HepG2 (cell line): Measurements from ENCODE around the gene PLEKHH1. TPM values are rescaled to one million over a fixed set of nuclear protein-coding genes. Genes with fewer than 3 reads are reported as not detected.

Experiments used
- CHCHD3 ChIP-seq: sonication (generic); formaldehyde crosslinking; IDR thresholded peaks from 2 replicates; pipeline ENCODE4 v1.8.0; 2022; ENCODE audit warnings: mild to moderate bottlenecking, missing genetic modification reagents, moderate library complexity
- ELF4 ChIP-seq: sonication (generic); formaldehyde crosslinking; IDR thresholded peaks from 2 replicates; pipeline ENCODE4 v1.5.0; 2020; ENCODE audit warnings: missing genetic modification reagents, mild to moderate bottlenecking, moderate library complexity, borderline replicate concordance
- FOSL1 ChIP-seq: sonication (generic); formaldehyde crosslinking; IDR thresholded peaks from 2 replicates; pipeline ENCODE4 v1.9.0; 2021; ENCODE audit warnings: missing genetic modification reagents, borderline replicate concordance
- HDAC1 ChIP-seq: sonication (generic); formaldehyde crosslinking; IDR thresholded peaks from 2 replicates; pipeline ENCODE4 v1.5.1; 2020; ENCODE audit warnings: mild to moderate bottlenecking, missing genetic modification reagents
- HOXD1 ChIP-seq: sonication (generic); formaldehyde crosslinking; IDR thresholded peaks from 2 replicates; pipeline ENCODE4 v1.5.0; 2020; ENCODE audit warnings: missing genetic modification reagents
- SP140L ChIP-seq: sonication (generic); formaldehyde crosslinking; IDR thresholded peaks from 2 replicates; pipeline ENCODE4 v1.4.0; 2020; ENCODE audit warnings: missing genetic modification reagents, borderline replicate concordance
- ZNF230 ChIP-seq: sonication (generic); formaldehyde crosslinking; IDR thresholded peaks from 2 replicates; pipeline ENCODE4 v1.4.0; 2020; ENCODE audit warnings: mild to moderate bottlenecking, missing genetic modification reagents
- ZNF274 ChIP-seq: sonication (generic); formaldehyde crosslinking; IDR thresholded peaks from 2 replicates; pipeline ENCODE4 v1.5.1; 2020; ENCODE audit warnings: mild to moderate bottlenecking, missing genetic modification reagents
- ZNF431 ChIP-seq: sonication (generic); formaldehyde crosslinking; IDR thresholded peaks from 2 replicates; pipeline ENCODE4 v1.9.0; 2022; ENCODE audit warnings: missing genetic modification reagents, low read depth, mild to moderate bottlenecking, borderline replicate concordance
- ZNF441 ChIP-seq: sonication (generic); formaldehyde crosslinking; IDR thresholded peaks from 2 replicates; pipeline ENCODE4 v1.7.0; 2021; ENCODE audit warnings: missing genetic modification reagents, borderline replicate concordance
- ZNF501 ChIP-seq: sonication (generic); formaldehyde crosslinking; IDR thresholded peaks from 2 replicates; pipeline ENCODE4 v1.5.1; 2020; ENCODE audit warnings: mild to moderate bottlenecking, moderate library complexity, missing genetic modification reagents
- ZNF83 ChIP-seq: sonication (generic); formaldehyde crosslinking; IDR thresholded peaks from 2 replicates; pipeline ENCODE4 v1.4.0; 2020; ENCODE audit warnings: missing genetic modification reagents, mild to moderate bottlenecking, borderline replicate concordance
- polyA plus RNA-seq, 8 experiments: library from polyadenylated mRNA; depleted of rRNA in 3 of 8; stranded (reverse) in 7 of 8; unstranded in 1 of 8; fragments of >200 nt; fragmentation: Illumina TruSeq in 4 of 8; extraction: Trizol in 4 of 8; gene quantifications; 2 replicates each; pipeline versions ENCODE4 v1.2.1 to v1.2.3, GENCODE V29; 2011 to 2016; ENCODE audit warnings: low read depth in 4 of 8, missing spikeins in 1 of 8, mixed read lengths in 1 of 8; ENCODE audit not compliant: insufficient read depth in 1 of 8
- total RNA-seq, 5 experiments: library from RNA; depleted of rRNA; stranded (reverse); fragments of >200 nt; fragmentation: Illumina TruSeq; extraction: Trizol; gene quantifications; 2 replicates each; pipeline ENCODE4 v1.2.3, GENCODE V29; 2016; ENCODE audit warnings: low read depth in 1 of 5
- TF ChIP-seq, protein P1 (sequence below): sonication (generic); formaldehyde crosslinking; IDR thresholded peaks from 2 replicates; pipeline ENCODE4 v1.5.1; 2020; ENCODE audit warnings: mild to moderate bottlenecking, missing genetic modification reagents
- TF ChIP-seq, protein P2 (sequence below): sonication (generic); formaldehyde crosslinking; IDR thresholded peaks from 2 replicates; pipeline ENCODE4 v1.4.0; 2020; ENCODE audit warnings: missing genetic modification reagents
- TF ChIP-seq, protein P3 (sequence below): sonication (generic); formaldehyde crosslinking; IDR thresholded peaks from 2 replicates; pipeline ENCODE4 v1.5.1; 2020; ENCODE audit warnings: mild to moderate bottlenecking, missing genetic modification reagents, moderate library complexity
- TF ChIP-seq, protein P4 (sequence below): sonication (generic); formaldehyde crosslinking; IDR thresholded peaks from 2 replicates; pipeline ENCODE4 v1.5.0; 2020; ENCODE audit warnings: mild to moderate bottlenecking, missing genetic modification reagents
- TF ChIP-seq, protein P5 (sequence below), 2 experiments: fragments of 450-650 bp in 1 of 2; sonication (generic) in 1 of 2; formaldehyde crosslinking; IDR thresholded peaks; 2 replicates each; pipeline versions ENCODE4 v1.5.0 to v1.8.0; 2020 to 2022; ENCODE audit warnings: mild to moderate bottlenecking in 1 of 2, missing genetic modification reagents in 1 of 2

Gene PLEKHH1
- total and polyA plus RNA-seq, 2 of the 13 experiments (the other 11 are each of a cell fraction or from before 2014, with no cell fraction given): 8.6 to 15.8 TPM

DNA sequence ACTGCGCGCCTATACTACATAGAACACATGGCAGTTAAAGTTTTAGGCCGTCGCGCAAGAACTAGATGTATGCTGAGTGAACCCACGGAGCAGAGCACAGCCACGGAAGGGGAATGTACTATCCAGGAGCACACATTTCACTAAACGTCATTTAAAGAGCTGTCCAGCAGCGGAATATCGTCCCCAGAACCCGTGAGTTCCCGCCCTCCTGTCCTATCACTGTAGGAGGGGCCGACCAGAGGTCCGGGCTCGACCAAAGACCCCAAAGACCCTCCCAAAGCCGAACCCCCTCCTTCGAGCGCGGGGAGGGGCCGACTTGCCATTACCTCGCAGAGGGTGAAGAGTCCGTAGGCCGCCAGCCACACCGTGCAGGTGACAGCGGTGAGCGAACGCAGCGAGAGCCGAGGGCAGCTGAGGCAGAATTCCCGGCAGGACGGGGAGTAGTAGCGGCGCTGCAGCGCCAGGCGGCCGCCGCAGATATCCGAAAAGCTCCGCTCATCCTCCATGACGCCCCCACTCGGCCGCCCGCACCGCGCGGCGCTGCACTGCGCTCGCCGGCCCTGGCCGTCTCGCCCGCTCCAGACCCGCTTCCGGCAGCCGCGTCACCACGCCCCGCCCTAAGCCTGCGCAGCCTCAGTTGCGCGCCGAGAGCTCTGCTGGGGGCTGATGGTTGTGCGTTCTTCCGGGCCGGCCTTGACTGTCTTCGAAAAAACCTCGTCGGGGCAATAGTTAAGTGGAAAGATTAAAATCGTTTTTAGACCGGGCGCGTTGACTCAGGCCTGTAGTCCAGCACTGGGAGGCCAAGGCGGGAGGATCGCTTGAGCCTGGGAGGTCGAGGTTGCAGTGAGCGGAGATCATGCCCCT is 66.8 kb downstream of the PLEKHH1 start, which contains the start of gene PIGH (continued):
- TF ChIP-seq, protein P1, sequence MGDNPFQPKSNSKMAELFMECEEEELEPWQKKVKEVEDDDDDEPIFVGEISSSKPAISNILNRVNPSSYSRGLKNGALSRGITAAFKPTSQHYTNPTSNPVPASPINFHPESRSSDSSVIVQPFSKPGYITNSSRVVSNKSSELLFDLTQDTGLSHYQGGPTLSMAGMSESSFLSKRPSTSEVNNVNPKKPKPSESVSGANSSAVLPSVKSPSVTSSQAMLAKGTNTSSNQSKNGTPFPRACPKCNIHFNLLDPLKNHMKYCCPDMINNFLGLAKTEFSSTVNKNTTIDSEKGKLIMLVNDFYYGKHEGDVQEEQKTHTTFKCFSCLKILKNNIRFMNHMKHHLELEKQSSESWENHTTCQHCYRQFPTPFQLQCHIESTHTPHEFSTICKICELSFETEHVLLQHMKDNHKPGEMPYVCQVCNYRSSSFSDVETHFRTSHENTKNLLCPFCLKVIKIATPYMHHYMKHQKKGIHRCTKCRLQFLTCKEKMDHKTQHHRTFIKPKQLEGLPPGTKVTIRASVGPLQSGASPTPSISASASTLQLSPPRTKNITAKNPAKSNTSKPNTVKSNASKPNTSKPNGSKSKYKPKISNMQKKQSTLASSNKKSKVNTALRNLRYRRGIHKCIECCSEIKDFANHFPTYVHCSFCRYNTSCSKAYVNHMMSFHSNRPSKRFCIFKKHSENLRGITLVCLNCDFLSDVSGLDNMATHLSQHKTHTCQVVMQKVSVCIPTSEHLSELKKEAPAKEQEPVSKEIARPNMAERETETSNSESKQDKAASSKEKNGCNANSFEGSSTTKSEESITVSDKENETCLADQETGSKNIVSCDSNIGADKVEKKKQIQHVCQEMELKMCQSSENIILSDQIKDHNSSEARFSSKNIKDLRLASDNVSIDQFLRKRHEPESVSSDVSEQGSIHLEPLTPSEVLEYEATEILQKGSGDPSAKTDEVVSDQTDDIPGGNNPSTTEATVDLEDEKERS (CRISPR knock-in tag): no peak
- TF ChIP-seq ZNF230 (CRISPR knock-in tag): peak; percentile 31; the same call in 1 of the 2 replicates
- TF ChIP-seq SP140L: 0 out of 2 replicates have a peak, but pooled peaks have one; percentile 35
- TF ChIP-seq, protein P2, sequence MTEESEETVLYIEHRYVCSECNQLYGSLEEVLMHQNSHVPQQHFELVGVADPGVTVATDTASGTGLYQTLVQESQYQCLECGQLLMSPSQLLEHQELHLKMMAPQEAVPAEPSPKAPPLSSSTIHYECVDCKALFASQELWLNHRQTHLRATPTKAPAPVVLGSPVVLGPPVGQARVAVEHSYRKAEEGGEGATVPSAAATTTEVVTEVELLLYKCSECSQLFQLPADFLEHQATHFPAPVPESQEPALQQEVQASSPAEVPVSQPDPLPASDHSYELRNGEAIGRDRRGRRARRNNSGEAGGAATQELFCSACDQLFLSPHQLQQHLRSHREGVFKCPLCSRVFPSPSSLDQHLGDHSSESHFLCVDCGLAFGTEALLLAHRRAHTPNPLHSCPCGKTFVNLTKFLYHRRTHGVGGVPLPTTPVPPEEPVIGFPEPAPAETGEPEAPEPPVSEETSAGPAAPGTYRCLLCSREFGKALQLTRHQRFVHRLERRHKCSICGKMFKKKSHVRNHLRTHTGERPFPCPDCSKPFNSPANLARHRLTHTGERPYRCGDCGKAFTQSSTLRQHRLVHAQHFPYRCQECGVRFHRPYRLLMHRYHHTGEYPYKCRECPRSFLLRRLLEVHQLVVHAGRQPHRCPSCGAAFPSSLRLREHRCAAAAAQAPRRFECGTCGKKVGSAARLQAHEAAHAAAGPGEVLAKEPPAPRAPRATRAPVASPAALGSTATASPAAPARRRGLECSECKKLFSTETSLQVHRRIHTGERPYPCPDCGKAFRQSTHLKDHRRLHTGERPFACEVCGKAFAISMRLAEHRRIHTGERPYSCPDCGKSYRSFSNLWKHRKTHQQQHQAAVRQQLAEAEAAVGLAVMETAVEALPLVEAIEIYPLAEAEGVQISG (CRISPR knock-in tag): peak; percentile 91
- peak; percentile 84 for TF ChIP-seq HDAC1 (CRISPR knock-in tag)
- TF ChIP-seq ZNF501 (CRISPR knock-in tag): peak; percentile 91
- peak; percentile 73; the same call in 1 of the 2 replicates for TF ChIP-seq ELF4 (CRISPR knock-in tag)
- TF ChIP-seq HOXD1: peak; percentile 9; the same call in 1 of the 2 replicates
- TF ChIP-seq ZNF441: peak; percentile 23; the same call in 1 of the 2 replicates
- TF ChIP-seq, protein P3, sequence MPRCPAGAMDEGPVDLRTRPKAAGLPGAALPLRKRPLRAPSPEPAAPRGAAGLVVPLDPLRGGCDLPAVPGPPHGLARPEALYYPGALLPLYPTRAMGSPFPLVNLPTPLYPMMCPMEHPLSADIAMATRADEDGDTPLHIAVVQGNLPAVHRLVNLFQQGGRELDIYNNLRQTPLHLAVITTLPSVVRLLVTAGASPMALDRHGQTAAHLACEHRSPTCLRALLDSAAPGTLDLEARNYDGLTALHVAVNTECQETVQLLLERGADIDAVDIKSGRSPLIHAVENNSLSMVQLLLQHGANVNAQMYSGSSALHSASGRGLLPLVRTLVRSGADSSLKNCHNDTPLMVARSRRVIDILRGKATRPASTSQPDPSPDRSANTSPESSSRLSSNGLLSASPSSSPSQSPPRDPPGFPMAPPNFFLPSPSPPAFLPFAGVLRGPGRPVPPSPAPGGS: no peak; the same call in none of the 2 replicates
- TF ChIP-seq ZNF274 (CRISPR knock-in tag): 0 out of 2 replicates have a peak, but pooled peaks have one; percentile 25
- TF ChIP-seq, protein P4, sequence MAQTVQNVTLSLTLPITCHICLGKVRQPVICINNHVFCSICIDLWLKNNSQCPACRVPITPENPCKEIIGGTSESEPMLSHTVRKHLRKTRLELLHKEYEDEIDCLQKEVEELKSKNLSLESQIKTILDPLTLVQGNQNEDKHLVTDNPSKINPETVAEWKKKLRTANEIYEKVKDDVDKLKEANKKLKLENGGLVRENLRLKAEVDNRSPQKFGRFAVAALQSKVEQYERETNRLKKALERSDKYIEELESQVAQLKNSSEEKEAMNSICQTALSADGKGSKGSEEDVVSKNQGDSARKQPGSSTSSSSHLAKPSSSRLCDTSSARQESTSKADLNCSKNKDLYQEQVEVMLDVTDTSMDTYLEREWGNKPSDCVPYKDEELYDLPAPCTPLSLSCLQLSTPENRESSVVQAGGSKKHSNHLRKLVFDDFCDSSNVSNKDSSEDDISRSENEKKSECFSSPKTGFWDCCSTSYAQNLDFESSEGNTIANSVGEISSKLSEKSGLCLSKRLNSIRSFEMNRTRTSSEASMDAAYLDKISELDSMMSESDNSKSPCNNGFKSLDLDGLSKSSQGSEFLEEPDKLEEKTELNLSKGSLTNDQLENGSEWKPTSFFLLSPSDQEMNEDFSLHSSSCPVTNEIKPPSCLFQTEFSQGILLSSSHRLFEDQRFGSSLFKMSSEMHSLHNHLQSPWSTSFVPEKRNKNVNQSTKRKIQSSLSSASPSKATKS (CRISPR knock-in tag): no peak
- TF ChIP-seq ZNF431 (CRISPR knock-in tag): peak; percentile 80; the same call in 1 of the 2 replicates
- TF ChIP-seq, protein P5, sequence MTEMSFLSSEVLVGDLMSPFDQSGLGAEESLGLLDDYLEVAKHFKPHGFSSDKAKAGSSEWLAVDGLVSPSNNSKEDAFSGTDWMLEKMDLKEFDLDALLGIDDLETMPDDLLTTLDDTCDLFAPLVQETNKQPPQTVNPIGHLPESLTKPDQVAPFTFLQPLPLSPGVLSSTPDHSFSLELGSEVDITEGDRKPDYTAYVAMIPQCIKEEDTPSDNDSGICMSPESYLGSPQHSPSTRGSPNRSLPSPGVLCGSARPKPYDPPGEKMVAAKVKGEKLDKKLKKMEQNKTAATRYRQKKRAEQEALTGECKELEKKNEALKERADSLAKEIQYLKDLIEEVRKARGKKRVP (CRISPR knock-in tag; IDR thresholded peaks at IDR 0.05): no peak; a peak in 1 of 4 replicates
- TF ChIP-seq FOSL1: no peak
- no peak for TF ChIP-seq ZNF83 (CRISPR knock-in tag)
- TF ChIP-seq CHCHD3 (CRISPR knock-in tag): no peak
